ENCODE results near the gene ACTRT2.

DNA sequence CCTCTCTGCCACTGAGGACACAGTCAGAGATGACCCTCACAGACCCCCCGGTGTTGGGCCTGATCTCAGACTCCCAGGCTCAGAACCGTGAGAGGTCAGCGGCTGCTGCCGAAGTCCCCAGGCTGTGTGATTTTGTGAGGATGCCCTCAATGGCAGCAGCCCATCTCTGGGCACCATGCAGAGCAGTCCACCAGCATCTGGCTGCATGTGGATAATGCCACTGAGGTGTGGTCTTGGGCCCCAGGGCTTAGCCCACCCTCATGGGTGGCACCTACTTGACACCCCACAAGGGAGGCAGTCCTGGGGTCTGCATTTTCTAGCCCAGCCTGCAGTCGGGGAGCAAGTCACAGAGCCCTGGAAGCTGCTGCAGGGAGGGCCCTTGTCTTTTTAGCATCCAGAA, 5.5 kb upstream of the ACTRT2 start:
- TF ChIP-seq, protein P1, sequence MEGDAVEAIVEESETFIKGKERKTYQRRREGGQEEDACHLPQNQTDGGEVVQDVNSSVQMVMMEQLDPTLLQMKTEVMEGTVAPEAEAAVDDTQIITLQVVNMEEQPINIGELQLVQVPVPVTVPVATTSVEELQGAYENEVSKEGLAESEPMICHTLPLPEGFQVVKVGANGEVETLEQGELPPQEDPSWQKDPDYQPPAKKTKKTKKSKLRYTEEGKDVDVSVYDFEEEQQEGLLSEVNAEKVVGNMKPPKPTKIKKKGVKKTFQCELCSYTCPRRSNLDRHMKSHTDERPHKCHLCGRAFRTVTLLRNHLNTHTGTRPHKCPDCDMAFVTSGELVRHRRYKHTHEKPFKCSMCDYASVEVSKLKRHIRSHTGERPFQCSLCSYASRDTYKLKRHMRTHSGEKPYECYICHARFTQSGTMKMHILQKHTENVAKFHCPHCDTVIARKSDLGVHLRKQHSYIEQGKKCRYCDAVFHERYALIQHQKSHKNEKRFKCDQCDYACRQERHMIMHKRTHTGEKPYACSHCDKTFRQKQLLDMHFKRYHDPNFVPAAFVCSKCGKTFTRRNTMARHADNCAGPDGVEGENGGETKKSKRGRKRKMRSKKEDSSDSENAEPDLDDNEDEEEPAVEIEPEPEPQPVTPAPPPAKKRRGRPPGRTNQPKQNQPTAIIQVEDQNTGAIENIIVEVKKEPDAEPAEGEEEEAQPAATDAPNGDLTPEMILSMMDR (IDR thresholded peaks at IDR 0.05) = no peak
- no peak for TF ChIP-seq POLR2A (IDR thresholded peaks at IDR 0.05)

All from adrenal gland (tissue), 5 donors.